Hepatic stellate cell (primary cell): ENCODE results near the gene CEP78.
"Not testable (repeated sequence)": the region's sequence is repeated elsewhere in the genome, so short reads cannot be mapped to it uniquely, and the experiment has no call there.

ENCODE experiments used
- DNase-seq: peaks from one replicate; pipeline ENCODE4 v3.0.0; 2011; ENCODE audit warnings: low spot score

The CEP78 gene

GRCh38 chr9:78235256-78235761, 566 bp upstream of the CEP78 start:
- DNase-seq = peak; percentile 50

GRCh38 chr9:78236551-78236910, 656 bp downstream of the CEP78 start:
- DNase-seq = no peak

DNA sequence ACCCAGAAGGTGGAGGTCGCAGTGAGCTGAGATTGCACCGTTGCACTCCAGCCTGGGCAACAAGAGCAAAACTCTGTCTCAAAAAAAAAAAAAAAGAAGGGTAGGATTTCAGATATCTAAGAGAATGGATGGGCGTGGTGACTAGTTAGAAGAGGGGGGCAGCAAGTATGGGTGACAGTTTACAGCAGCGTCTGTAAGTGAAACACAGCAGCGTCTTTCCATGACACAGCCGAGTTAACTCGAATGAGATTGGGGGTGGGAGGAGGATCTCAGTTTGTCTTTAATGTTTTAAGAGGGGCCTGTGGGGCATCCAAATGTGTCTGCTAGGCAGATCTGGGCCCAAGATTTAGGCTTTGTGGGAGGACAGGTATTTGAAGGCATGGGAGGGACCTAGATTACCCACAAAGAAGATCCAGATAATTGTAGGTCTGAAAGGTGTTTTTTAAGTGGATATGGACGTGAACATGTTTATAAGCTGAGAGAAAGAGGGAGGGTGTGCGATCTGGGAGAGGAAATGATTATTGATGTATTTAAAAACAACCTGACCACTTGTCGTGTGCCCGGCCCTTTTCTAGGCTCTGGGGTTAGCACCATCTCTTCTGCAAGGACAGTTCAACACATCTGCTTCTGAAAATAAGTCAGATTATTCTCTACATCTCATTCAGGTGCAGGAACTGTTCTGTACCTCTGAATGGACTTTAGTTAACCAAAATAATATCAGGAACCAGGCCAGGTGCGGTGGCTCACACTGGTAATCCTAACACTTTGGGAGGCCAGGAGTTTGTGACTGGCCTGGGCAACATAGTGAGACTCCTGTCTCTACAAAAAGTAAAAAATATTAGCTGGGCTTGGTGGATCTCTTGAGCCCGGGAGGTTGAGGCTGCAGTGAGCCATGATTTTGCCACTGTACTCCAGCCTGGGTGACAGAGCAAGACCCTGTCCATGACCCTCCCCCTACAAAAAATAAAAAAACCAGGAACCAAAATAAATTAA, 2.5 kb downstream of the CEP78 start:
- DNase-seq = no peak

DNA sequence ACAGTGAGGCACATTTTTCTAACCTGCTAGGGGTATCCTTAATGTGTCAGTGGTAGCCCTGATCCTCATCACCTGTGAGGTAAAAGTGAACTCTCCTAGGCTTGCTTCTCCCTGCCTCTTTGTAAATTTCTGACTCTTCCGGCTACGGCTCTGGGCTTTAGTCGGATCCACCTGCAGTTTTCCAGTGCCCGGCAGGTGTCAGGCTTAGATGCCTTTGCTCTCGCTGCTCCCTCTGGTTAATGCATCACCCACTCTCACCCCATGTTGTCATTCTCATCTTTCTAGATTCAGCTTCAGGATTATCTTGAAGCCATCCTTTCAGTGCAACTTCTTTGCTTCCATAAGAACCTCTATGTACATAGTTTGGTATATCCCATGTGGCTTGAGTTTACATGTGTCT, 3.6 kb downstream of the CEP78 start:
- DNase-seq = no peak

GRCh38 chr9:78242041-78242440, 6.2 kb downstream of the CEP78 start:
- DNase-seq = no peak

DNA sequence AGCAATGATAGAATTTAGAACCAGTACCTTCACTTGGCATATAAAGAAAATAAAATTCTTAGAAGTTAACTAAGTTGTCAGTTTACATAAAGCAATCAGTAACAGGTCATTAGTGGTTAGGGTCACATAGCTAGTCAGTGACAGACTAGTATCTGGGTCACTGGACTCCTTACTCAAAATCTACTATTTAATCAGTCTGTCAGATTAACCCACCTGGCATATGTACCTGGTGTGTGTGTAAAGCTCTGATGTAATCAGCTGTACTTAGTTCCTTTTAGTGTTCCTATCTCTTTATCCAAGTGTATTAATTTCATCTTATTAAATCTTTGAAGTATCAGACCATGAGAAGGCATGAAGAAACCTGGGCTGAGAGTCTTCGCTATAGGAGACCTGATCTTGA, 7.3 kb downstream of the CEP78 start:
- DNase-seq = no peak

- DNase-seq = no peak
Observed at GRCh38 chr9:78245401-78245800, 9.5 kb downstream of the CEP78 start.

- no peak for DNase-seq
Observed at GRCh38 chr9:78248635-78249034, 12.8 kb downstream of the CEP78 start.

DNA sequence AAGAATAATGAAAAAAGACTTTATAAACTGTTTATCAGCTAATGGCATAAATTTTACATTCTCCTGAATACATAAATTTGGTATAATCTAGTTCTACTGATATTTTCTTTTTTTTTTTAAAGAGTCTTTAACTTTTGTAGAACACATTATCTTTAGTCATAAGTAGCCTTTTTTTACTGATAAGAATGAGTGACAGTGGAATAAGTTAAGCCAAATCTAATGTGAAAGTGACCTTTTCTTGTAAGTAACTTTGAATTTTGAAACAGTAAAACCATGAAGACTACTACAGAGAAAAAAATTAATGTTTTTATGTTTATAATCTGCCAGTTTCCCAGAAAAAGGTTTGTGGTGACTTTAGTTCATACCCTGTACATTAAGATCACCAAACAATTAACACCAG, 13.7 kb downstream of the CEP78 start:
- no peak for DNase-seq

GRCh38 chr9:78252616-78253015, 16.7 kb downstream of the CEP78 start:
- no peak for DNase-seq

- no peak for DNase-seq
Observed at GRCh38 chr9:78253285-78253684, 17.4 kb downstream of the CEP78 start.

DNA sequence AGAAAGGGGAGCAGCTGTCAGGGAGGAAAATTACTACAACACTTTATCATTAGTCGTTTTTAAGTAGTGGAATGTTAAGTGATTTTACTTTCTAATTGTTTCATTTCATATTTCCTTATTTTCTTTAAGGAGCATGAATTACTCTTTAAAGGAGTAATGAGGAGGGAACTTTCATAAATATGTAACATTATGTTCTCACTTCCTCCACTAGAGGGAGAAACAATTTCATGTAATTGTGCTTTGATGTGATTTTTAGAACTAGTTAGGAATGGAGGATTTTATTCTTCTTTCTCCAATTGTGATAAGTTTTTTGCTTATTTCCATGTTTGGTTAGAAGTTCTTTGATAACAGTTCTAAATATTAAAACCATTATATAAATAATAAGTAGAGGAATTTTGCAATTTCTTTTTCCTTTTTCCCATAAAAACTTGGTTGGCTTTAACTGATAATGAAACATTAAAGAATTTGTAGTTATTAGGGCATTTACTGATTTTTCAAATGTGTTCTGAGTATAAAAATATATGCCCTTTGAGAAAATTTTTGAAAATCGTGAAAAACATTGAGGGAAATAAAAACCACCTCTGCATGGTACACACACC, 25.6 kb downstream of the CEP78 start:
- DNase-seq = peak; percentile 20

DNA sequence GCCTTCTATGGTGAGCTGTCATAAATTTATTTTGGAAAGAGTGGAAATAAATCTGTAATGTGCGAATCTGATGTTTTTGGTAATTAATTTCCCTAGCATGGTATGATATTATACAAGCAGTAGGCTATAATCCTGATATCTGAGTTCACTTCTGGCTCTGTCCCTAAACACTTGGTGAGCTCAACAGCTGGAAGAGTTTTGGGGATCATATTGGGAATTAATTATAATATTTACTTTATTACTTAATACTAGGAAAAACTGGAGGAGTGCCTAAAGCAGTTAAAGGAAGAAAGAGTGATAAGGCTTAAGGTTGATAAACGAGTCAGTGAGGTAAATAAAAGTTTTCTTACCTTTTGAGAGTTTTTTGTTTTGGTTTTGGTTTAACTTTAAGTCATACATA, 26.8 kb downstream of the CEP78 start:
- no peak for DNase-seq

- DNase-seq = no peak
Observed at GRCh38 chr9:78267889-78268288, 32.0 kb downstream of the CEP78 start.

- DNase-seq = no peak
Observed at GRCh38 chr9:78269784-78270183, 33.9 kb downstream of the CEP78 start.

DNA sequence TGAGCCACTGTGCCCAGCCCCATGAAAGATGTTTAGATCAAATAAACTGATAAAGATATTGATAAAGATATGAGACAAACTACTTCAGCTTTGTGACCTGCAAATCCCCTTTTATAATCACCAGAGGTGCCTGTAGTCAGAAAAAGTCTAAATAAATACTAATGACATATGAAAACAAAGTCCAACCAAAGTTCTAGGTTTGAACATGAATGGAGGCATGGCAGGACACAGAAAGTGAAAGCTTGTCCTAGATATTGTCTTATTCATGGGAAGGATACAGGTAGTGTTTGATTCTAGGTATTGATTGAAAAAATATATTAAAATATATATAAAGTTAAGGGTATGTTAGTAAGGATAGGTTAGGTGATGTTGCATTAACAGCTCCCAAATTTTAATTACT, 36.4 kb downstream of the CEP78 start:
- no peak for DNase-seq

DNA sequence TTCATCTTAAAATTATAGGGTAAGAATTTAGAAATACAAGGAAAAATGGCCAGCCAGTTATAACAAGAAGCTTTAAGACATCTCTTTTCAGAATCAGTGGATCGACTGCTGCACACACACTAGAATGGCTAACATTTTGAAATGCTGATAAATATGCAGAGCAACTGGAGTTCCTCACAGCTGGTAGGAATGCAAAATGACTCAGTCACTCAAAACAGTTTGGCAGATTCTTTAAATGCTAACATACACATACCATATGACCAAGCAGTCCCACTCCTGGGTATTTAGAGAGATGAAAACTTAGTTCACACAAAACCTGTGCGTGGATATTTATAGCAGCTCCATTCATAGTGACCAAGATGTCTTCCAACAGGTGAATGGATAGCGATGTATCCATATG, 37.9 kb downstream of the CEP78 start:
- peak; percentile 18 for DNase-seq

- DNase-seq = no peak
Observed at GRCh38 chr9:78278177-78278777, 42.4 kb downstream of the CEP78 start.

DNA sequence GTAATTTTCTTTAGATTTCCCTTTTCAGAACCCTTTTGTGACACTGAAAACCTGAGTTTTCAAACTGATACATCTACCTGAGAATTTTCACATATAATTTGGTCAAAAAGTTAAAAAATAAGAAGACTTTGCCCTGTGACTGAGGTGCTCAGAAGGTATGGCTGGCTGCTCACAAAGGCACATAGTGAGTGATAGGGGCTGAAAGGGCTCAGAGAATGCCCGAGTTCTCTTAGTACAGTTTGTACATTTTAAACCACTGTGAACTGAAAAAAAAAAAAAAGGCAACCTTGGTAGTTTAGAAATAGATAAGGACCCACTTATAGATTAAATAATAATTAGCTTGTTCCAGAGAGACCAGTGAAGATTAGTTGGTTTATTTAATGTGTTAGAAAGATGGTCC, 42.9 kb downstream of the CEP78 start:
- no peak for DNase-seq

DNA sequence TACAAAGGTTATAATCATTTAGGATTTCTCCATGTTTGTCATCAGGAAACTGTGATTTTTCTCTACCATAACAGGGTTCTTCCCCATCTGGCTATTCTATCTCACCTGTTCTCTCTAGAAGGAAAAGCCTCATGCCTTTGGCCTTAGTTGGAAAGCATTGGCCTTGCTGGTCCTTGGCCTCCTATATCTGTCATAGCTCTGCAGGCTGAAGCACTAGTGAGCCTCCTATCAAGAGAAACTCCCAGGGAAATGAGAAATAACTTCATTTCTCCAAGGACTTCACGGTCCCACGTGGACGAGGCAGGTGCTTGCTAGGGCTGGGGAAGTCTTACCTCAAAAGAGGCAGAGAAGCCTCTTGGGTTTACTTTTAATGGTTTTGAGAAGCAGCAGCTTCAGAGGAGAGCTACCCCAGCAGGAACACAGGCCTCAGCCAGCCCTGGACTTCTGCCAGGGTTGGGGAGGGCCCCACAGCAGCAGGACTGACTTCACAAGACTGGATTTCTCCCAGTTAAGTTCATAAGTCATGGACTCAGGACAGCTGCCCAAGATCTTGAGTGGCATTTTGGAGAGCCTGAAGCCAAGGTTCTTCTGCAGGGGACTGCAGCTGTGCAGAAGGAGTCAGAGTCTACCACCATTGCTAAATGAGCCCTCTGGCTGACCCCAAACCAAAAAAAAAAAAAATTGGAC, 45.2 kb downstream of the CEP78 start:
- peak; percentile 22 for DNase-seq

GRCh38 chr9:78284181-78284580, 48.3 kb downstream of the CEP78 start:
- DNase-seq = not testable (repeated sequence)

DNA sequence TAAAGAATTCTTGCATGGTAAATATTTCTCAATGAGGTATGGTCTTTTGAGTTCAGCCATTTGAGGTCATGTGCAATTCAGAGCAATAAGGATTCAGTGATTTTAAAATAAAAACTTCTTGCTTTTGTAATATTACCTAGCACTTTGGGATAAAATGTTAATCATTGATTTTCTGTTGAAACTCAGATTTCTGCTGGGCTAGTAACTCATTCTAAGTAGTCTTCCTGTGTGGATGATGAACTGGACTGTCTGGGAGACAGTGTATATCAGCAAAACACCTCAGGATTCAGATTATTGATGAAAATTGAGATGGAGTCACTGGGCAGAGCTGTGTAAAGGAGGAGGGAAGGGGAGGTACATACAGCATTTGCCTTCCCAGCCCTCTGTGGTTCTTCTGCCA, 50.2 kb downstream of the CEP78 start:
- DNase-seq = no peak
